OCI-LY3 (cell line): ENCODE measurements around the gene MACROD2.

Experiments
- EZH2phosphoT487 ChIP-seq: fragments of 200-600 bp; shearing (Covaris generic); IDR thresholded peaks from 2 replicates; pipeline ENCODE4 v1.6.1; 2018; ENCODE audit warnings: antibody characterized with exemption, mixed run types, low read depth
- TF ChIP-seq, protein P1 (sequence below): fragments of 200-600, 300-600 bp; sonication (generic); IDR thresholded peaks from 2 replicates; pipeline ENCODE4 v1.5.1; 2014; ENCODE audit warnings: antibody characterized with exemption, low read length, low read depth

DNA sequence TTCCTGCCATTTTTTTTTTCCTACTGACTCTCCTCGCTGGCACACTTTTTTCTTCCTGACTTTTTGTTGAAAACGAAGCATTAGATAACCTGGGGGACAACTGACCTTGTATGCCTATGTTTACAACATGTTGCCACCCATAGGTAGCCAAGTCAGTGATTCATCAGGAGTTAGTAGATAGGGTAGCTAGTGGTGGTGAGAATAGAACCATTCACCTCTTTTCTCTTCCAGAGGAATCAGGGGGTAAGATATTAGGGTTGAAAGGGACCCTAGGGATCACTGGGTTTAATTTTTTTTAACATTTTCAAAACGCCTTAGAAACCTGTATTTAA, 770.0 kb downstream of the MACROD2 start:
- TF ChIP-seq, protein P1, sequence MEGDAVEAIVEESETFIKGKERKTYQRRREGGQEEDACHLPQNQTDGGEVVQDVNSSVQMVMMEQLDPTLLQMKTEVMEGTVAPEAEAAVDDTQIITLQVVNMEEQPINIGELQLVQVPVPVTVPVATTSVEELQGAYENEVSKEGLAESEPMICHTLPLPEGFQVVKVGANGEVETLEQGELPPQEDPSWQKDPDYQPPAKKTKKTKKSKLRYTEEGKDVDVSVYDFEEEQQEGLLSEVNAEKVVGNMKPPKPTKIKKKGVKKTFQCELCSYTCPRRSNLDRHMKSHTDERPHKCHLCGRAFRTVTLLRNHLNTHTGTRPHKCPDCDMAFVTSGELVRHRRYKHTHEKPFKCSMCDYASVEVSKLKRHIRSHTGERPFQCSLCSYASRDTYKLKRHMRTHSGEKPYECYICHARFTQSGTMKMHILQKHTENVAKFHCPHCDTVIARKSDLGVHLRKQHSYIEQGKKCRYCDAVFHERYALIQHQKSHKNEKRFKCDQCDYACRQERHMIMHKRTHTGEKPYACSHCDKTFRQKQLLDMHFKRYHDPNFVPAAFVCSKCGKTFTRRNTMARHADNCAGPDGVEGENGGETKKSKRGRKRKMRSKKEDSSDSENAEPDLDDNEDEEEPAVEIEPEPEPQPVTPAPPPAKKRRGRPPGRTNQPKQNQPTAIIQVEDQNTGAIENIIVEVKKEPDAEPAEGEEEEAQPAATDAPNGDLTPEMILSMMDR = no peak
- TF ChIP-seq EZH2phosphoT487 = no peak
